Muscle of leg (tissue), 11 donors: ENCODE measurements around the gene CFAP74. TPM values are rescaled to one million over a fixed set of nuclear protein-coding genes. Genes with fewer than 3 reads are reported as not detected.

Experiments
- DNase-seq: peaks from one replicate; pipeline ENCODE4 v3.0.0; 2013
- H3K27ac ChIP-seq: one replicate; pipeline ENCODE4 v1.5.1; 2013; ENCODE audit warnings: mild to moderate bottlenecking, low read length, control low read depth
- H3K27me3 ChIP-seq: one replicate; pipeline ENCODE4 v1.6.1; 2013; ENCODE audit warnings: low read length; ENCODE audit not compliant: control insufficient read depth, insufficient read depth
- H3K36me3 ChIP-seq: one replicate; pipeline ENCODE4 v1.6.1; 2013; ENCODE audit warnings: low read length; ENCODE audit not compliant: control insufficient read depth, insufficient read depth
- H3K4me1 ChIP-seq: one replicate; pipeline ENCODE4 v1.6.1; 2013; ENCODE audit warnings: low read length; ENCODE audit not compliant: control insufficient read depth, insufficient read depth
- H3K4me3 ChIP-seq: one replicate; pipeline ENCODE4 v1.5.1; 2013; ENCODE audit warnings: low read length, control low read depth
- H3K9me3 ChIP-seq: replicated peaks from 2 replicates; pipeline ENCODE4 v1.6.1; 2013; ENCODE audit warnings: low read depth, low read length; ENCODE audit not compliant: control insufficient read depth
- WGBS: methylation state at CpG from one replicate; pipeline ENCODE4 v1.1.5; 2013; ENCODE audit warnings: missing lambda C conversion rate; ENCODE audit not compliant: insufficient coverage; 5-methylcytosine and 5-hydroxymethylcytosine counted together
- polyA plus RNA-seq, 8 donors: library from polyadenylated mRNA; unstranded; fragments of 120-200 nt; gene quantifications; one replicate each; pipeline versions ENCODE4 v1.2.1 to v1.2.3, GENCODE V29; 2013; ENCODE audit warnings: inconsistent platforms in 1 of 8, low replicate concordance in 1 of 8; ENCODE audit not compliant: insufficient read length in 8 of 8, insufficient read depth in 1 of 8
- total RNA-seq: library from RNA; stranded (reverse); fragments of 120-200 nt; gene quantifications from one replicate; pipeline ENCODE4 v1.2.4, GENCODE V29; 2013

The CFAP74 gene
- total and polyA plus RNA-seq, 9 donors, result 0.04 to 0.72 (median 0.22) TPM; not detected in 2

- no peak overlapping the region for H3K27ac ChIP-seq
- no peaks in the 10 kb centered on the region for H3K36me3 ChIP-seq
- H3K4me3 ChIP-seq, result no peak overlapping the region
- 88% methylated on average over 2 of the region's 12 CpGs for WGBS
- no peaks in the 10 kb centered on the region for H3K9me3 ChIP-seq
- peaks cover 31% of the 10 kb centered on the region for H3K4me1 ChIP-seq
- no peaks in the 10 kb centered on the region for H3K27me3 ChIP-seq
- DNase-seq, result no peak
Observed at GRCh38 chr1:1903224-1903623, 100.4 kb downstream of the CFAP74 start.

GRCh38 chr1:1901641-1902294 is 101.8 kb downstream of the CFAP74 start:
- Histone ChIP-seq H3K4me1 (peaks cover 20% of the 10 kb centered on the region), H3K27me3 (no peaks in the 10 kb centered on the region), H3K9me3 (no peaks in the 10 kb centered on the region), H3K36me3 (no peaks in the 10 kb centered on the region), H3K27ac (no peak overlapping the region), H3K4me3 (no peak overlapping the region)
- 61% methylated on average over 10 of the region's 13 CpGs for WGBS
- DNase-seq, result no peak

- 75% methylated on average over 10 of the region's 14 CpGs for WGBS
- no peak overlapping the region for H3K4me3 ChIP-seq
- H3K27ac ChIP-seq, result no peak overlapping the region
- no peaks in the 10 kb centered on the region for H3K36me3 ChIP-seq
- no peaks in the 10 kb centered on the region for H3K27me3 ChIP-seq
- no peaks in the 10 kb centered on the region for H3K9me3 ChIP-seq
- no peak for DNase-seq
- peaks cover 14% of the 10 kb centered on the region for H3K4me1 ChIP-seq
Observed at GRCh38 chr1:1900883-1901640, 102.5 kb downstream of the CFAP74 start.

- Histone ChIP-seq H3K4me1 (peaks cover 23% of the 10 kb centered on the region), H3K4me3 (no peak overlapping the region), H3K27ac (no peak overlapping the region), H3K27me3 (no peaks in the 10 kb centered on the region), H3K36me3 (no peaks in the 10 kb centered on the region), H3K9me3 (no peaks in the 10 kb centered on the region)
- no peak for DNase-seq
- 83% methylated on average over 8 of the region's 9 CpGs for WGBS
Observed at GRCh38 chr1:1899967-1900327, 103.6 kb downstream of the CFAP74 start.

GRCh38 chr1:1899266-1899966 is 104.2 kb downstream of the CFAP74 start:
- Histone ChIP-seq H3K9me3 (no peaks in the 10 kb centered on the region), H3K27ac (no peak overlapping the region), H3K27me3 (no peaks in the 10 kb centered on the region), H3K36me3 (no peaks in the 10 kb centered on the region), H3K4me3 (no peak overlapping the region), H3K4me1 (peaks cover 28% of the 10 kb centered on the region)
- DNase-seq, result no peak
- WGBS, result 62% methylated on average over 14 of the region's 16 CpGs

- H3K27ac ChIP-seq, result no peak overlapping the region
- H3K27me3 ChIP-seq, result no peaks in the 10 kb centered on the region
- no peaks in the 10 kb centered on the region for H3K36me3 ChIP-seq
- peaks cover 39% of the 10 kb centered on the region for H3K4me1 ChIP-seq
- no peak for DNase-seq
- no peaks in the 10 kb centered on the region for H3K9me3 ChIP-seq
- H3K4me3 ChIP-seq, result no peak overlapping the region
- WGBS, result 87% methylated on average over 4 of the region's 6 CpGs
Observed at GRCh38 chr1:1898246-1898933, 105.2 kb downstream of the CFAP74 start.

- H3K4me3 ChIP-seq, result no peak overlapping the region
- peaks cover 3% of the 10 kb centered on the region for H3K36me3 ChIP-seq
- no peaks in the 10 kb centered on the region for H3K9me3 ChIP-seq
- no peak overlapping the region for H3K27ac ChIP-seq
- H3K27me3 ChIP-seq, result no peaks in the 10 kb centered on the region
- 60% methylated on average over 10 of the region's 14 CpGs for WGBS
- H3K4me1 ChIP-seq, result peaks cover 53% of the 10 kb centered on the region
- DNase-seq, result no peak
Observed at GRCh38 chr1:1895456-1896336, 107.9 kb downstream of the CFAP74 start.

GRCh38 chr1:1895060-1895418 is 108.5 kb downstream of the CFAP74 start:
- 56% methylated on average over 6 of the region's 10 CpGs for WGBS
- peaks cover 3% of the 10 kb centered on the region for H3K36me3 ChIP-seq
- DNase-seq, result no peak
- H3K4me1 ChIP-seq, result peaks cover 53% of the 10 kb centered on the region
- H3K9me3 ChIP-seq, result no peaks in the 10 kb centered on the region
- H3K27ac ChIP-seq, result no peak overlapping the region
- H3K27me3 ChIP-seq, result no peaks in the 10 kb centered on the region
- H3K4me3 ChIP-seq, result no peak overlapping the region

- whole genome bisulfite sequencing, result 24% methylated on average over 7 of the region's 14 CpGs
- H3K36me3 ChIP-seq, result peaks cover 3% of the 10 kb centered on the region
- peak overlapping the region; percentile 35 for H3K27ac ChIP-seq
- no peaks in the 10 kb centered on the region for H3K27me3 ChIP-seq
- no peak overlapping the region for H3K4me3 ChIP-seq
- DNase-seq, result no peak
- peaks cover 48% of the 10 kb centered on the region for H3K4me1 ChIP-seq
- no peaks in the 10 kb centered on the region for H3K9me3 ChIP-seq
Observed at GRCh38 chr1:1894354-1895059, 109.1 kb downstream of the CFAP74 start.
